SKM-1 treated with dmso at 0.1 percent for 144 hours (cell line): ENCODE results near the gene ARMH4.
"Not testable (repeated sequence)": the region's sequence is repeated elsewhere in the genome, so short reads cannot be mapped to it uniquely, and the experiment has no call there.

Experiments
- DNase-seq: peaks from one replicate; lab custom pipeline; 2025; ENCODE audit not compliant: unreplicated experiment; lab: John Stamatoyannopoulos, UW

The ARMH4 gene

DNA sequence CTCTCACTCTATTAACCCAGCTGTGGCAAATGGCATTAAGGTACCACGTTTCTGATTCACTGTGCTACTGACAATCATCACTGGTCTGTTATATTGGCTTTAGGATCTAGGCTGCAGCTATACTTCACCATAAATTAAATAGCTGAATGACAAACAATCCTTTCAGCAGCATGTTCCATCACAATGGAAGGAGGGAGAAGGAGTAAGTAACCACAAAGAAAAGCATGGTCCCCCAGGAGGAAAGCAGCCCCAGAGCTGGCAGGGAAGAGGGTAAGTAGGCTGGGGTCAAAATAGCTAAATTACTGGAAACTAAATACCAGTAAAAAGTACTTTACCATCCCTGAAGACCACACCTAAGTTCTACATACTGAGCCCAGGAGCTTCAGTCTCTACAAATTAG is 2.8 kb downstream of the ARMH4 start:
- DNase-seq, result no peak

DNA sequence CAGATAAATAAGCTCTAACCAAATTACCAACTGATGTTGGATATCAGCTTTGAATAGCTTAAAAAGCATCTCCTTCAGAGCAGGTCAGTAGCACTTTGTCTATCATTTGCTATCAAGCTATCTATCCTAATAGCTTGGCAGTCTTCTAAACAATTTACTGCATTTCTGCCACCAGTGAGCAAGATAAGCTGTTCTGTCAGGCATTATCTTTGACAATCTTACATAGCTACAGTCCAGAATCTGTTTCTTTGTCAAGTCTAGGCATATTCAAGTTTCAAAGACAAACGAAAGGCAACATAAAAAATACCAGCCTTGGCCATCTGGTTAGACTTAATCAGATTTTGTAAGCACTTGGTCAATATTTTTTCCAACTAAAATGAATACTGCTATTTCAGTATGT is 5.6 kb downstream of the ARMH4 start:
- no peak for DNase-seq

DNA sequence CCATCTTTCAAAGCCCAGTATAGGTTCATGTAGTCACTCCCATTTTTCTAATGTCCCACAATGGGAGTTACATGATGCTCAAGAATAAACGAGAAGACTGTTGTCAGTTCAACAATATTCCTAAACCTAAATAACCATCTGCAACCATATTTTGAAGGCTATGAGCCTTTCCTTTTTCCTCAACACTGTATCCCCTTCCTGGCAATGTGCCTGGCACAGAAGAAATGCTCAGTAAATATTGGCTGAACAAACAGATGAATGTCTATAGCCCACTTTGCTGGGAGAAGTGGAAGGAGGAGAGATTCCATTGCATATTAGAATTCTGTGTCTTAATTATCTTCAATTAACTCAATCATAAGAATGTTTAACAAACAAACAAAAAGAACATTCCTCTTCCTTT is 6.1 kb downstream of the ARMH4 start:
- no peak for DNase-seq

DNA sequence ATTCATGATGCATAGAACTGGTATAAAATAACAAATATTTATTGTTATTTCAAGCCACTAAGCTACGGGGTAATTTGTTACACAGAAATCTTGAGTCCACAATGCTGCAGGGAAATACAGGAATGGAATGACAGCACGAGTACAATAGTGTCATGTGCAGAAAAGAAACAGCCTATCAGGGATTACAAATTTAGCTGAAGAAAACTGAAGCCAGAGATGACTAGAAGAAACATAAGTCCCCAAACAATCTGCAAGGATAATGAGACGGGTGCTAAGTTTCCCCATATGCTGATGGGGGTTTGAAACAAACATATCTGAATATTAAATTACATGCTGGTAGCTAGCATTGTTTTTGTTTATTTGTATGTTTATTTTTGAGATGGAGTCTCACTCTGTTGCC is 8.9 kb downstream of the ARMH4 start:
- DNase-seq, result no peak

DNA sequence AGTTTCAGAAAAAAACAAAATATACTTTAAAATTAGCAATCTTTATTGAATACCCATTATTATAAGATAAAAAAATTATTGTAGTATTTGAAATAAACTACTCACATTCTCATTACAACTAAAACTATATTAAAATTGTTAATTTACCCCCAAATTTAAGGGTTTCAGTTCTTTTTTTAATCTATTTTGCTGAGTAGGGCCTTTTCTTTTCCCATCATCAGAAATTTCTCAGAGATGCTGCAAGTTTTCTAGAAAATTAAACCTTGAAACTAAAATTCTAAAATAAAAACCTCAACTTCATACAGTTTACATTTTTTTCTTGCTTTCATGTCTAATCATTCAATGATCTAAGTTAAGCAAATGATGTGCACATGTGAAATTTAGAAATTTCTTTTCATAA is 10.1 kb downstream of the ARMH4 start:
- no peak for DNase-seq

DNA sequence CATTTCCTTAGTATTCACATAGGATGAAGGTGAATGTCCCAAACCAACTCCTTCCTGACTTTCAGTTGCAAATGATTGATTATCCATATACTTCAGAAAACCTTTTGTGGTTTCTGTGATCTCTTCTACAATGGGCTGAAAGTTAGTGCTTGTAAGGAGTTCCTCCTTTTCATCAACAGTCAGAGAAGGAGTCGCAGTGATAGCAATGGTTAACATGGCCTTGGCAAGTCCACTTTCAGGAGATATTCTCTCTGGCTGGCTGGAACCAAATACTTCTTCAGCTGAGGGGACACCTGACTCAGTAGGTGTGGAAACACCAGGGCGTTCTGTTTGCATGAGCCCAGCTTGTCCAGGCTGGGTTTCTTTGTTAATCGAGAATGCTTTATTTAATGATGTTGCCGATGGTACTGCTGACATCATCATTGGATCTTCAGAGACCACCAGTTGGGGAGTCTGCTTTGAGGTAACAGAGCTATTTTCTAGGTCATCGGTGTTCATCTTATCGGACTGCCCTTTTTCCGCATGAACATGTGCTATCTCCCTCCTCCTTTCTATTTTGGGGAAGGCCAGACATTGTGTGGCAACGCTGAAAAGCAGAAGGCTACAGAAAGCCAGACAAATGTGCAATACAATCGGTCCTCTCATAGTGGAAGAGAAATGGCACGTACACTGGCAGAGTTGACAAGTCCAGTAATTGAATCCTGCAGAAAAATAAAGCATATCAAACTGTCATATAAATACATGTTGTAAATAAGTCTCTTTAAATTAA is 13.1 kb downstream of the ARMH4 start:
- no peak for DNase-seq

DNA sequence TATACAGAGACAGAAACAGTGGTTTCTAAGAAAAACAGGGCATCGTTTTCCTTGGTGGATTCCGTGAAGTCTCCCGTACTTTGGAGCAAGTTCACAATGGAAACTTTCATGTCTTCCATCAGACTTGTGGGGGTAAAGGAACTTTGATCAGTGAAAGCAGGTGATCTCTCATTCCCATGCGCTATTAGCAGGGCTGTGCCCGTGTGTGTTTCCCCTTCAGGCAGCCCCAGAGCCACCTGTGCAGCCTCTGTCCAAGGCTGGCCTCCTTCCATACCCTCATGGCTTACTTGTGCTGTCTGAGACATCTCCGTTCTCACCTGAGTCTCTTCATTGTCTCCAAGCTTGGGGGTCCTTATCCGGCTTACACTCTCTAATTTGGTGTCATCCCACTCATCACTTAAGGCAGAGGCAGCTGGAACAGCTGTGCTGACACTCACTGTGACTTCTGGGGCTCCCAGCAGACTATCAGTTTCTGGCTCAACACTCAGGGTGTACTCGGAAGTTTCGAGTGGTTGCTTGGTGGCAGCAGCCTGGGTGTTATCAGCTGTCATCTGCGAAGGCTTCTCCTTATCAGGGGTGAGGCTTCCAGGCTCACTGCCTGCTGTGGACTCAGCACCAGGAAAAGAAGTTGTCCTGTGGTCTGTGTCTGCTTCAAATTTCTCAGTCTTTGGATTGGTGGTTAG is 13.8 kb downstream of the ARMH4 start:
- no peak for DNase-seq

DNA sequence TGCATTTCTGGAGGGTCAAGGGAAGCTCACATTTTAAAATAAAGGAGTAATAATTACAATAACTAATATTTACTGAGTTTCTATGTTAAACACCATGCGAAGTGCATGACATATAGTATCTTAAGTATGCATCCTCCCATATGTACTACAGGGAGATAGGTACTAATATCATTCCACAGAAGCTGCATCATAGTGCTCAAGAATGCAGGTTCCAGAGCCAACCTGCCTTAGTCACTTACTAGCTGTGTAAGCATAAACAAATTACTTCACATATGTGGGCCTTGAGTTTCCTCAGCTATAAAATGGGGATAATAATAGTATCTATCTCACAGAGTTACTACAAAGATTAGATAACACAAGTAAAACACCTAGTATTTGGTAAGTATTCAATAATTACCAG is 18.3 kb downstream of the ARMH4 start:
- no peak for DNase-seq

DNA sequence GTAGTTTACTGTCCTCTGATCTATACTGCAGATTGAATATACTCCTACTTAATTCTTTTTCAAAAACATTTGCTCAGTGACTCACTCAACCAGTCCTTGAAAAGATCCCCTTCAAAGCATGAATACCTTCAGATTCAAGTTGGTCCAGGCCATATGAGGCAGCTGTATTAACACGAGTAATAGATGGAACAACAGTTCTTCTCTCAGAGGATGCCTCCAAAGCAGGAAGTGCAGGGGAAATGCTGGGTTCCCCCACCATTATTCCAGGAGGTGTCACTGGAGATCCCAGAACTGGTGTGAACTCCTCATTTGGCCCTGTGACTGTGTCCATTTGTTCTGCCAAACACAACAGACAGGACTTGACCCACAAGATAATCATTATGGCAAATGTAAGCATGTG is 20.6 kb downstream of the ARMH4 start:
- DNase-seq, result no peak

DNA sequence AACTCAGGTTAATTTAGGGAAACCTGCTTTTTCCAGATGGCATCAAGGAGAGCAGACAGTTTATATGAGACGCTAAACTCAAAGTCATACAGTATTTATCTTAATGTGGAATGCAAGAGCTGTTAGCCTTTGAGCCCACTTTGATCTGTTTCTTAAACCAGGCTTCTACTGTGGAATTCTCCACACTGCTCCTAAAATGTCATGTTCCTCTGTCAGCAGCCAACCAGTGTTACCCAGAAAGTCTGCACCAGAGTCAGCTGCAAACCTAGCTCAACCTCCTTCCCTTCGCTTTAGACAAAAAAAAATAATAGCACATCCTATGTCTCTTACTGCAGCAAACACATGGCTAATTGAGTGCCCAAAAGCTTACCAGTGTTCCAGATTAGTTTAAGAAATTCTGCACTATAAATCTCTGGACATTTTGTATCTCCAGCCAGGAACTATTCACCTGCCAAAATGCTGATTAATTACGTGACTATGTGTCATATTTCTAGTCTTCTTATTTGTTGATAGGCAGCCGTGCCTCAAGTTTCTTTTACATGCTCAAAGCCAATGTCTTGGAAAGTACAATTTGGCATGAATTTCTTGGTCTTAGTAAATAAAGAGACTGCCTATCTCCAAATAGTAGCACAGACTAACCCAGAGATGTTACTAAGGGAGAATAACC is 21.8 kb downstream of the ARMH4 start:
- DNase-seq, result no peak

DNA sequence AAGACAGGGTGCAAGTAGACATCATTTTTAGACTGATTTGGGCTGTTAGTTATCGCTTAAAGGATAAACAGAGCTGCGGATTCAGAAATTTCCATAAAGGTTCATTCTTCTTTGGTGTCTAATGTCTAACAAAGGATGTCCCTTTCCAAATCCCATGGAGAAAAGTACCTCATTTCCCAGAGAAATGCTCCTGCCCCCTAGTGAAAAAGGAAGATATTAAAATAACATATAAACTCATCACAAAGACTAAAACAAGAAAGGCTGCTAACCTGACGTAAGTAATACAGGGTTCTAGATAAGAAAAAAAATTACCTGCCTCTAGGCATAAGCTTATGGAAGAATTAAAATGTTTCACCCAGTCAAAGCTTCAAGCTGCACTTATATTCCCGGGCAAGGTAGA is 22.8 kb downstream of the ARMH4 start:
- DNase-seq, result no peak

DNA sequence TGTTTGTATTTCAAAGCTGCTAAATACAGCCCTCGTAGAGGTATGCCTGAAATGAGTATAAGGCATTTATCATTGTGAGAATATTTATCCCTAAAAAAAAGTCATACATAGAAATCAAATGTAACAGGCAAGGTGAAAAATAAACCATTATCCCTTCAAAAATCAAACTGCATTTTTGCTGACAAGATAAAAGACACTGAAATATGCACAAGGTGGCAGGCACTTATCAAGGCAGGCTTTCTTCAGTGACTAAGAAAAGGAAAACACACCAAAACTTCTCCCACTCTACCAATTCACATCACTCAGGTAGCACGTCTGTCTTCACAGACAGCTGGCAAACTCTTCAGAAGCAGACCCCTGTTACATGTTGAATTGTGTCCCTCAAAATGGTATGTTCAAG is 23.6 kb downstream of the ARMH4 start:
- no peak for DNase-seq

DNA sequence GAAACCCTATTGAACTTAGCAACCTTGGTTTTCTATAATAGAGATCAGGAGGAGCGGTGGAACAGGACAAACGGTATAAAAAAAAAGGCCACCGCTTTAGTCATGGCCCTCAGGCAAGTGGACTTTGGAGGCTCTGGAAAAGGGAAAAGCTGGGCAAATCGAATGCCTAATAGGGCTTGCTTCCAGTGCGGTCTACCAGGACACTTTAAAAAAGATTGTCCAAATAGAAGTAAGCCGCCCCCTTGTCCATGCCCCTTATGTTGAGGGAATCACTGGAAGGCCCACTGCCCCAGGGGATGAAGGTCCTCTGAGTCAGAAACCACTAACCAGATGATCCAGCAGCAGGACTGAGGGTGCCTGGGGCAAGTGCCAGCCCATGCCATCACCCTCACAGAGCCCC is 29.5 kb downstream of the ARMH4 start:
- not testable (repeated sequence) for DNase-seq

DNA sequence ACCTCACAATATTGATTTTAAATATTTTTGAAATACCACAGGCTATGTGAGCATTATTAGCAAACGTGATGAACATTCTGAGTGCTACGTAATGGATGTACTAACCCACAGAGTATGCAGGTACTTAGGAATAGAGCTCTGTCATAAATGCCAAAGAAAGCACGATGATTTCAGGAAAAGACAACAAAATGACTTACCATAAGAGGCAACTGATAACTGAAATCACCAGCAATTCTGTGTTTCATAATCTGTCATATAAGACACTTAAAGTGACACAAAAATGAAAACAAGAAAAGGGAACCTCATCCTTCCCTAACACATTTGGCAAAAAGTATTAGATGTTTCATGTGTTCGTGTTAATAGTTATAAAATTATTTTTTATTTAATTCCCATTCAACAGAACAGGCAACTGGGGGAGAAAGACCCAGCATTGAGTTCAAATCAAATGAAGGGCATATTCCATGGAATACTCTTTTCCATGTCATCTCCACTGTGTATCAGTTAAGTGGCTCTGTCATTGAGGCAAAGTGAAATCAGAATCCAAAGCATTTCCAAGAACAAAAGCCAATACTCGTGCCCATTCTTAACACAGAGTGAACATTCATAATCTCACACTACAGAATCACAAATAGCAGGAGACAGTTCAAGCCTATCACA is 30.4 kb downstream of the ARMH4 start:
- DNase-seq, result no peak

DNA sequence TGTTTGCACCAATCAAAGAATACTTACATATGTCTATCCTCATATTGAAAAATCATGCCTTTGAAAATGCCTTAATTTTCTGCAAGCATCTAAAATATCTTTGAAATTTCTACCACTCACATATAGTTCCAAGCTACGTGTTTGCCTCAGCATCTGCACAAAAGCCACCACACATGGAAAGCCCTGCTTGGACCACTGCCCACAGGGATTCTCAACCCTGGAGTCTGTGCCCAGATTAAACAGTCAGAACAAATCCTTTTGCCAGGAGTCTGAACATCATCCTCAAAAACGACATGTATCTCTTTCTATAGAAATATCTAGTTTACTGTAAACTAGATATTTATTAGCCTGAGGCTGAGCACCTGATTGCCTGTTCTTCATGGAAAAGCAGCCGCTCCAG is 32.6 kb downstream of the ARMH4 start:
- DNase-seq, result no peak

DNA sequence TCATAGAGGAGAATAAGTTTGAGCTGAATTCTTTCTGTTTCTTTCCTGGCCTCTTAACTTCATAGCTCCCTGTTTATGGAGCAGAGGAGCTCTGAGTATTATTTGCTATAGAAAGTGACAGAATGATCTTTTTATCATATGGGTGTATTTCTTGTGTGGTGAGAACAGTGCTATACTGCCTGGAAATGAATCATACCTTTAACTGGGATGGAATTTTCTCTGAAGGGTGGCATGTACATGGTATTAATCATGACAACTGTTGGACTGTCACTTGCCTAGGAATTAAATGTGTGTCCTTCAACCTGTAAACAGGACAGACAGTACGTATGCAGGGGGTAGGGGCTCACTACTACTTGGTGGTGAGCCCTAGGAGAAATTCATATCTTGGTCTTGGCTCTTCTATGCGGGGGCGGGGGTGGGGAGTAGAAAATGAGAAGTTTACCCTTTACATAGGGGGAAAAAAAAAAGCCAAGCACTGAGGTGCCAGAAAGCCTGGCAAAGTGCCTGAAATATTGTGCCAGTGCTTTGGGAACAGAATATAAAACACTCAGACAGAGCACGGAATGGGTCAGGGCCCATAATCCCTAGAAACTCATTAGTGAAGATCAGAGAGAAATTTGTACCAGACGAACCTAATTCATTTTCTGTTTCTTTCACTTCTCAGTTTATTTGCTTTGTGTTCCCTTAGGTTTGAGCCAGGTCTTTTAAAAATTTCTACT is 33.8 kb downstream of the ARMH4 start:
- DNase-seq, result no peak

DNA sequence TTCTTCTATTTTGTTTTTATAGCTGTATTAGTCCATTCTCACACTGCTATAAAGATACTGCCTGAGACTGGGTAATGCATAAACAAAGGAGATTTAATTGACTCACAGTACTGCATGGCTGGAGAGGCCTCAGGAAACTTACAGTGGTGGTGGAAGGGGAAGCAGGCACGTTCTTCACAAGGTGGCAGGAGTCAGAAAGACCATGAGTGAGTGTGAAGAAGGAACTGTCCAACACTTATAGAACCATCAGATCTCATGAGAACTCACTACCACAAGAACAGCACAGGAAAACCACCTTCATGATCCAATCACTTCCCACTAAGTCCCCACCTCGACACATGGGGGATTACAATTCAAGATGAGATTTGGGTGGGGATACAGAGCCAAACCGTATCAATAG is 42.3 kb downstream of the ARMH4 start:
- DNase-seq, result no peak

DNA sequence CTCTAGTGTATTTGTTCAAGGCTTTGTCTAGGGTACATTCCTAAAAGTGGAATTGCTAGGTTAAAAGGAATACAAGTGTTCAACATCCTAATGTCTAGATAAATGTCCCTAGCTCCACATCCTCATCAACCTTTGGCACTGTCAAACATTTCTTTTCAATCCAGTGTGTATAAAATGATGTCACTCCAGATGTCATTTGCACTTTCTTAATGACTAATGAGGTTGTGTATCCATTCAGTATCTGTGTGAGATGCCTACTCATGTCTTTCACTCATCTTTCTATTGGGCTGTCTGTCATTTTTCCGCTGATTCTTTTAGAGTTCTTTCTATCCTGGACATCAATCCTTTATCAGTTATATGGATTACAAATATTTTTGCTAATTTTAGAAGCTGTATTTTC is 43.3 kb downstream of the ARMH4 start:
- DNase-seq, result no peak

DNA sequence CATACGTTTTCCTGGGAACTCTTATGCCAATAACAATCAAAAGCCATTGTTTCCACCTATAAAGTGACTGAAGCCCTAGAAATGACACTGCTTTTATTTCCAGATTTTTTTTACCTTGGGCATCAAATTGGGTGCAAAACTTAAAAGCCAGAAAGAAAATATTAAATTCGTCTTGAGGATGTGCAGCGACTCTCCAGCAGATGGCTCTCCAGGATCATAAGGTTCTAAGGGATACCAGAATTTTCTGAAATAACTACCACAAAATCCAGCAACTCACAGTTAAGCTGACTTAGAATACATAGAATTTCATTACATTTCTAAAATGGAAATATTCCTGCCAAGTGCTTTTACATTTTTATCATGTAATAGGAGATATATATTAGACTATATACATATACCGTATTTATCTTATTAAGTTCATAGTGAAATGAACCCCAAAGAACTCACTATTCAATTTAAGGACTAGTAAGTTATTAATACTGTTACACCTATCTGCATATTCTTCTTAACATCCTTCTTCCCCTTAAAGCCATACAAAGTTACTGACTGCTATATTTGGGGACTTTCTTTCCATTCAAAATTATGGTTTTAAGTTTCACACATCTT is 44.0 kb downstream of the ARMH4 start:
- DNase-seq, result peak; percentile 3

DNA sequence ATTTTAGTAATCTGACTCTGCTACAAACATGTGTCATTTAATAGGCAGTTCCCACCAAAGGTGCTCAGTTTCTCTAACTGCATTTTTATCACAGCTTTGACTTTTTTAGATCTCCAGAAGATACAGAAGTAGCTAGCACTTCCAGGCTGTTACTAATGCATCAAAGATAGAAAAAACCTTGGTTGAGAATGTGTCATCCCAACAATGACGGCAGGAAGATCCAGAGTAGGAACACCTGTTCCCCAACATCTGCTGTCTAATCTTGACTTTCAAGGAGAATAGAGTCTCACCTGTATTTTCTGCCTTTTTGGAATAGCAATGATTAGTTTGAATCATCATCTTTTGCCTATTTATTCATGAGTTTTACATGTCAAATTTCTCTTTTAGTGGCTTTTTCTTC is 45.0 kb downstream of the ARMH4 start:
- DNase-seq, result no peak

DNA sequence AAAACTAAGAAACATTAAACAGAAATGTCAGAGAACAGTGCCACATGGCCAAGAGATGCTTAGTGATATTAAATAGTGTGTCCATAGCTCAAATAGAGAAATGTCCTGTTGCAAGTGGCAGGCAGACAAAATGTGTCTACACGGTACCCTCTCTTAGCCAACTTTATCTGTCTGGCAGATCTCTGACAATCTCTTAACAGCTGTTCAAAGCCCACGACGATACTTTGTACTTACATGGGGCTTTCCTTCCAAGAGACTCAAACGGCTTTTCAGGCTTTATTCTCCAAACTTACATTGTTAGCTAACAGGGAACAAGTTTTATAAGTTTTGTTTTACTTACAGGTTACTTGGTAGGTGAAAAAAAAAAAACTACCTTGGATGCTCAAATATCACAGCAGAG is 45.6 kb downstream of the ARMH4 start:
- no peak for DNase-seq
